ENCODE results near the gene ZNF624.

Gene ZNF624

DNA sequence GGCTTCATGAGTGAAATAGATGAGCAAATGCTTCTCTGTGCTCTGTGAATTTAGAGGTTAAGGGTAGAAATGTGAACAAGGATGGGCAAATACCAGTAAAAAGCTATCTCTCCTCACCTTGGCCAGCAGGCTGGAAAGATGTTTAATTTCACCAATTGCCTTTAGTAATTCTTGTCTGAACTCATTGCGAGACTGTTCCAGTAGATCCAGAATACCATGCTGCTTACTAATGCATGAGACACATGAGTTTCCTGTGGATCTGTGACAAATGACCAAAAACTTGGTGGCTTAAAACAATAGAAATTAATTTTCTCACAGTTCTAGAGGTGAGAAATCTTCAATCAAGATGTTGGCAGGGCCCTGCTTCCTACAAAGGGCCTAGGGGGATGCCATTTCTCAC, 9.3 kb upstream of the ZNF624 start:
- H3K4me3 ChIP-seq (replicated peaks in 1 of 2; ENCODE audit: low read depth in 2 of 2, low read length in 2 of 2) = no peak overlapping the region
- peak in 1 of 2 donors; percentile 23 for DNase-seq (ENCODE audit: low read depth in 2 of 2)
- TF ChIP-seq, protein P1, sequence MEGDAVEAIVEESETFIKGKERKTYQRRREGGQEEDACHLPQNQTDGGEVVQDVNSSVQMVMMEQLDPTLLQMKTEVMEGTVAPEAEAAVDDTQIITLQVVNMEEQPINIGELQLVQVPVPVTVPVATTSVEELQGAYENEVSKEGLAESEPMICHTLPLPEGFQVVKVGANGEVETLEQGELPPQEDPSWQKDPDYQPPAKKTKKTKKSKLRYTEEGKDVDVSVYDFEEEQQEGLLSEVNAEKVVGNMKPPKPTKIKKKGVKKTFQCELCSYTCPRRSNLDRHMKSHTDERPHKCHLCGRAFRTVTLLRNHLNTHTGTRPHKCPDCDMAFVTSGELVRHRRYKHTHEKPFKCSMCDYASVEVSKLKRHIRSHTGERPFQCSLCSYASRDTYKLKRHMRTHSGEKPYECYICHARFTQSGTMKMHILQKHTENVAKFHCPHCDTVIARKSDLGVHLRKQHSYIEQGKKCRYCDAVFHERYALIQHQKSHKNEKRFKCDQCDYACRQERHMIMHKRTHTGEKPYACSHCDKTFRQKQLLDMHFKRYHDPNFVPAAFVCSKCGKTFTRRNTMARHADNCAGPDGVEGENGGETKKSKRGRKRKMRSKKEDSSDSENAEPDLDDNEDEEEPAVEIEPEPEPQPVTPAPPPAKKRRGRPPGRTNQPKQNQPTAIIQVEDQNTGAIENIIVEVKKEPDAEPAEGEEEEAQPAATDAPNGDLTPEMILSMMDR (IDR thresholded peaks at IDR 0.05; ENCODE audit: low read depth, low read length) = no peak

DNA sequence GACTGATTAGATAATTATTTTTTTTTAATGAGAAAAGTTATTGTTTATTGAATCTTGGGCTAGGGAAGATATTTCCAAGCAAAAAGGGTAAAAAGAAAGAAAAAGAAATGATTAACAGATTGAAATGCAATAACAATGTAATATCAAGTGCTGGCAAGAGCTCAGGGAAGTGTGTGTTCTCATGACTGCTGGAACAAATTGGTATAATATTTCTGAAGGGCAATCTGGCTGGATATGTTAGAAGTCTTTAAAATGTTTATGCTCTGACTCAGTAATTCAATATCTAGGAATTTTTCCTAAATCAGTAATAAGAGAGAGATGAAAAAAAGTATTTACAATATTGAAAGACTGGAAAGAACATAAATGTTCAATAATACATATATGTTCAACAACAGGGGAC, 7.6 kb upstream of the ZNF624 start:
- TF ChIP-seq, protein P1 (IDR thresholded peaks at IDR 0.05; ENCODE audit: low read depth, low read length) = no peak
- H3K4me3 ChIP-seq (replicated peaks in 1 of 2; ENCODE audit: low read depth in 2 of 2, low read length in 2 of 2) = no peak overlapping the region
- no peak for DNase-seq (ENCODE audit: low read depth in 2 of 2)

- TF ChIP-seq, protein P1 (IDR thresholded peaks at IDR 0.05; ENCODE audit: low read depth, low read length) = no peak
- peak overlapping the region; percentile 76 to 78 for H3K4me3 ChIP-seq (replicated peaks in 1 of 2; ENCODE audit: low read depth in 2 of 2, low read length in 2 of 2)
- DNase-seq (ENCODE audit: low read depth in 2 of 2) = peak in 1 of 2 donors; percentile 18
Observed at GRCh38 chr17:16652847-16653366, 743 bp downstream of the ZNF624 start.

GRCh38 chr17:16652252-16652651, 1.4 kb downstream of the ZNF624 start:
- no peak for DNase-seq (ENCODE audit: low read depth in 2 of 2)
- H3K4me3 ChIP-seq (replicated peaks in 1 of 2; ENCODE audit: low read depth in 2 of 2, low read length in 2 of 2) = no peak overlapping the region
- TF ChIP-seq, protein P1 (IDR thresholded peaks at IDR 0.05; ENCODE audit: low read depth, low read length) = no peak

GRCh38 chr17:16649585-16649984, 4.1 kb downstream of the ZNF624 start:
- no peak overlapping the region for H3K4me3 ChIP-seq (replicated peaks in 1 of 2; ENCODE audit: low read depth in 2 of 2, low read length in 2 of 2)
- no peak for DNase-seq (ENCODE audit: low read depth in 2 of 2)
- TF ChIP-seq, protein P1 (IDR thresholded peaks at IDR 0.05; ENCODE audit: low read depth, low read length) = no peak

DNA sequence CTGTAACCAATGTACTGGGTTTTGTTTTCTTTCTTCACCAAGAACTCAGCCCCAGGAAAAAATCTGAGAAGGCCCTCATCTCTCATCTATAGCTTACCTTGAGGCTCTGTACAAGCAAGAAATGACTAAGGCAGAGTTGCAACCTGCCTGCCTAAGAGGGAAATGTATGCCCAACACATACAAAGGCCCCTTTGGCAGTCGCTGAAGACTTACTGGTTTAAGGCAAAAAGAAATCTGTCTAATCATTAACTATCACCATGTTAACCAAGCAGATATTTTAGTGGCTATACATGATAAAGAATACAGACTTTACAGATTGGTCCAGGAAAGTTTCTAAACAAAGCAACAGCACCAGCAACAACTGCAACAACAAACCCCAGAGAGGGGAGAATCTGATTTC, 14.2 kb downstream of the ZNF624 start:
- TF ChIP-seq, protein P1 (IDR thresholded peaks at IDR 0.05; ENCODE audit: low read depth, low read length) = no peak
- DNase-seq (ENCODE audit: low read depth in 2 of 2) = no peak
- H3K4me3 ChIP-seq (replicated peaks in 1 of 2; ENCODE audit: low read depth in 2 of 2, low read length in 2 of 2) = no peak overlapping the region

- no peak overlapping the region for H3K4me3 ChIP-seq (replicated peaks in 1 of 2; ENCODE audit: low read depth in 2 of 2, low read length in 2 of 2)
- TF ChIP-seq, protein P1 (IDR thresholded peaks at IDR 0.05; ENCODE audit: low read depth, low read length) = no peak
- DNase-seq (ENCODE audit: low read depth in 2 of 2) = no peak
Observed at GRCh38 chr17:16623282-16623681, 30.4 kb downstream of the ZNF624 start.

Data from cardiac fibroblast (primary cell).